KOPT-K1 (cell line): ENCODE measurements around the gene SAMM50.

ENCODE experiments used
- H3K27ac ChIP-seq: fragments of 200-600 bp; sonication (generic); 2 replicates; pipeline ENCODE4 v1.5.1; 2016; ENCODE audit warnings: antibody characterized with exemption, mild to moderate bottlenecking, low read depth, low read length; ENCODE audit not compliant: poor library complexity, severe bottlenecking
- H3K36me3 ChIP-seq: fragments of 200-600 bp; sonication (generic); 2 replicates; pipeline ENCODE4 v1.5.1; 2017; ENCODE audit warnings: antibody characterized with exemption, mild to moderate bottlenecking, low read length, moderate library complexity; ENCODE audit not compliant: insufficient read depth
- H3K9me3 ChIP-seq: fragments of 200-600 bp; sonication (generic); 2 replicates; pipeline ENCODE4 v1.5.1; 2017; ENCODE audit warnings: antibody characterized with exemption, low read length, mild to moderate bottlenecking; ENCODE audit not compliant: insufficient read depth, poor library complexity, severe bottlenecking

The SAMM50 gene

DNA sequence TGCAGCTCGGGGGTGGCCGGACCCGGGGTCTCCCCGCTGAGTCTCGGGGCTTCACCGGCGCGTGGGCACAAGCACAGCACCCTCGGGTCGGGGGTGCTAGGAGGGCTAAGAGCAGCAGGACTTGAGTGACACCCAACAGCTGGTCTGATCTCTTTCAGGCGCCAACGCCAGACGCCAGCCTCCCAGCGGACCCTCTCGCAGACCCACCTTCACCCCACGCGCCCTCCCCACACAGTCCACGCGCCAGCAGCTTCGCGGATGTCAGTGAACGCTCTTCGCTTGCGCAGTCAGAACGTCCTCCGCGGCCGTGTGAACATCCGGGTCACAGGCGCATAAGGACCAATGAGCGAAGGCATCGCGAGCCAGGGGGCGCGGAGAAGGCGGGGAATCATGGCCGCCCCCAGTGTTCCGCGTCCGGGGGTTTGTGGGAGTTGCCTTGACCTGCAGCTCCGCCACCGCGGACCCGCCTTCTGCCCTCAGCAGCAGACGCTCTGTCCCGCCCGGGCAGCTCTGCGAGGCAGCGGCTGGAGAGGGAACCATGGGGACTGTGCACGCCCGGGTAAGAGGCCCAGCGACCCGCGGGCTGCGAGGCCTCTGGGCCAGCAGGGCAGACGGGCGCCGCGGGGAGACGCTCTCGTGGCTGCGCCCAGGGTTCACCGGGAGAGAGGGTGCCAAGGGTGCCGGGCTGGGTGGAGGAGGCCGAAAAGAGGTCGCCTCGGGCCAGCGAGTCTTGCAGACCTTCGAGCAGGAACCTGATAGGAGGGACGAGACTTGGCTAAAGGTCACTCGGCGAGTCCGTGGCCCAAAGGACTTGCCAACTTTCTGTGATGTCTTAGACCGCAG is at the start of gene SAMM50:
Gene SAMM50, plus strand, starts transcription at position 403 of the 843 bp plus-strand sequence. Its CDS starts 136 bp downstream, at position 539.
- Histone ChIP-seq H3K9me3 (no peaks in the 10 kb centered on the region), H3K36me3 (no peaks in the 10 kb centered on the region), H3K27ac (peak within 1 kb of the TSS; percentile 66)

GRCh38 chr22:43905681-43906080 is 49.6 kb upstream of the SAMM50 start:
- Histone ChIP-seq H3K27ac (no peak overlapping the region), H3K9me3 (no peaks in the 10 kb centered on the region), H3K36me3 (no peaks in the 10 kb centered on the region)

DNA sequence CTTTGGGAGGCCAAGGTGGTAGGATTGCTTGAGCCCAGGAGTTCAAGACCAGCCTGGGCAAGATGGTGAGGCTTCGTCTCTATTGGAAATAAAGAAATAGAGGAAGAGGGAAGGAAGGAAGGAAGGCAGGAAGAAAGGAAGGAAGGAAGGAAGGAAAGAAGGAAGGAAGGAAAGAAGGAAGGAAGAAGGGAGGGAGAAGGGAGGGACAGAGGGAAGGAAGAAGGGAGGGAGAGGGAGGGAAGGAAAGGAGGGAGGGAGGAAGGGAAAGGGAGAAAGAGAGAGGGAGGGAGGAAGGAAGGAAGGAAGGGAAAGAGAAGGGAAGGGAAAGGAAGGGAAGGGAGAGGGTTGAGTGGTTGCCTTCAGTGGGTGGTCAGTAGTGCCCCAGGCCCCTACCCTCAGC is 45.5 kb upstream of the SAMM50 start:
- Histone ChIP-seq H3K9me3 (no peaks in the 10 kb centered on the region), H3K27ac (no peak overlapping the region), H3K36me3 (no peaks in the 10 kb centered on the region)

- Histone ChIP-seq H3K36me3 (no peaks in the 10 kb centered on the region), H3K9me3 (no peaks in the 10 kb centered on the region), H3K27ac (no peak overlapping the region)
These were observed 45.0 kb upstream of the SAMM50 start for GRCh38 chr22:43910178-43910695.

GRCh38 chr22:43911351-43911750 is 43.9 kb upstream of the SAMM50 start:
- no peaks in the 10 kb centered on the region for H3K36me3 ChIP-seq
- no peaks in the 10 kb centered on the region for H3K9me3 ChIP-seq
- H3K27ac ChIP-seq, result no peak overlapping the region

GRCh38 chr22:43917521-43917920 is 37.7 kb upstream of the SAMM50 start:
- H3K27ac ChIP-seq, result no peak overlapping the region
- no peaks in the 10 kb centered on the region for H3K9me3 ChIP-seq
- H3K36me3 ChIP-seq, result no peaks in the 10 kb centered on the region

DNA sequence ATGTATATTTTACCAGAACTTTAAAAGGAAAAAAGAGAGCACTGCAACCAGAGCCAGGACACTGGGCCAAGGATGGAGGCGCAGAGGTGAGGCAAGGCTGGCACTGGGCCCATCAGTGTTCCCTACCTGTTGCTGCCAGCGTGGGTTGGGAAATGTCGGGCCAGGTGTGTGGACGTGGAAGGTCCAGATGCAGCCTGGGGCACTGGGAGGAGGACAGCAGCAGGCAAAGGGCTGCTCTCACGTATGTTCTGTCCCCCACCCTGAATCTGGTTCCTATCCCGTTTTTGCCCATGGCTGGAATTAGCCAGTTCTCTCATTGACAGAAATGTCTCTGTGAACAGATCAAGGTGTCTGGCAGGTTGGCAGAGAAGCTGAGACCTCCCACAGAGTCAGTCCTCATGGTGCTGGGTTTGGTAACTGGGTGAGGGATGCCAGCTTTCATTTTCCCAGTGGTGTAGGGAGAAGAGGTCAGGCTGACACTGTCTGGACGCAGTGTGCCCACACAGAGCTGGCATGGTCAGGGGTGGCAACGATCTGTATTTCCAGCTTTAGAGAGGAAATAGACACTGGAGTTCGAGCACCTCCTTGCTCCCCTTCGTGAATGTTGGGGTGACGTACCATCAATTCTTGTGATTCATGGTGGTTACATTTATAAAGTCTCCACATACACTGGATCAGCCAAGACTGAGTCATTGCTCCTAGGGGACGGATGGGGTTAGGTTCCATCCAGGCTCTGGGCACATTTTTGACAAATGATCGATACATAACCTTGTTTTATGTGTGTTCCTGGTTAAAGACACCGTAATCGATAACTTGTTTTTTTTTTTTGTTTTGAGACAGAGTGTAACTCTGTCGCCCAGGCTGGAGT is 35.9 kb upstream of the SAMM50 start:
- Histone ChIP-seq H3K9me3 (no peaks in the 10 kb centered on the region), H3K36me3 (no peaks in the 10 kb centered on the region), H3K27ac (no peak overlapping the region)

- H3K9me3 ChIP-seq, result no peaks in the 10 kb centered on the region
- no peak overlapping the region for H3K27ac ChIP-seq
- H3K36me3 ChIP-seq, result no peaks in the 10 kb centered on the region
These were observed 33.9 kb upstream of the SAMM50 start for GRCh38 chr22:43921370-43921769.

DNA sequence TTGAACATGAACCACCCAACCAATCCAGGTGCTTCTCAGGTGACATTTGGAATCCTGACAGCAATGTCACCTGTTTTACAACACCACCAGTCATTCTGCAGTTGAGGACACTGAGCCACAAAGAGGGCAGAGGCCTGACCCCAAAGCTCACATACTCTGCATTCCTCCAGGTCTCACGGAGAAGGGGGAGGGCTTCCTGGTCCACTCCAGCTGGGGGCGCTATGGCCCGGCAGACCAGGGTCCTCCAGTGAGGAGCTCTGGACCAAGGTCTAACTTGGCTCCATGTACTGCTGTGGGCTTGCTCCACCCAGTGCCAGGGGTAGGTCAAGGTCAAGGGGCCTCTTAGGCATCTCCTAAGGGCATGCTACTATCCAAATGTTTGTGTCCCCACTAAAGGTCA is 33.1 kb upstream of the SAMM50 start:
- no peaks in the 10 kb centered on the region for H3K36me3 ChIP-seq
- H3K9me3 ChIP-seq, result no peaks in the 10 kb centered on the region
- H3K27ac ChIP-seq, result no peak overlapping the region

GRCh38 chr22:43923191-43923590 is 32.1 kb upstream of the SAMM50 start:
- Histone ChIP-seq H3K9me3 (no peaks in the 10 kb centered on the region), H3K27ac (no peak overlapping the region)

GRCh38 chr22:43923631-43924464 is 31.4 kb upstream of the SAMM50 start, which contains the start of gene PNPLA3:
TSS of gene PNPLA3 (plus strand) at chr22:43923805. CDS start at chr22:43923912, 107 bp downstream.
- no peaks in the 10 kb centered on the region for H3K36me3 ChIP-seq
- H3K9me3 ChIP-seq, result no peaks in the 10 kb centered on the region
- no peak within 1 kb of the TSS for H3K27ac ChIP-seq

More at GRCh38 chr22:43923191-43923590, 32.1 kb upstream of the SAMM50 start:
- H3K36me3 ChIP-seq, result no peaks in the 10 kb centered on the region

GRCh38 chr22:43924877-43925276 is 30.4 kb upstream of the SAMM50 start:
- no peaks in the 10 kb centered on the region for H3K9me3 ChIP-seq
- H3K27ac ChIP-seq, result no peak overlapping the region
- no peaks in the 10 kb centered on the region for H3K36me3 ChIP-seq

GRCh38 chr22:43925433-43926348 is 29.6 kb upstream of the SAMM50 start:
- Histone ChIP-seq H3K36me3 (no peaks in the 10 kb centered on the region), H3K9me3 (no peaks in the 10 kb centered on the region), H3K27ac (no peak overlapping the region)

- Histone ChIP-seq H3K36me3 (no peaks in the 10 kb centered on the region), H3K27ac (no peak overlapping the region)
These were observed 28.9 kb upstream of the SAMM50 start for GRCh38 chr22:43926349-43926710.

More at GRCh38 chr22:43926349-43926710, 28.9 kb upstream of the SAMM50 start:
- no peaks in the 10 kb centered on the region for H3K9me3 ChIP-seq
